Testis (tissue), 3 donors: Measurements from ENCODE around the gene SLC30A1. TPM values are rescaled to one million over a fixed set of nuclear protein-coding genes. Genes with fewer than 3 reads are reported as not detected.

Source experiments
- DNase-seq: peaks from one replicate; pipeline ENCODE4 v3.0.0-alpha.2; 2019
- H3K27ac ChIP-seq, 2 donors: fragments of 200-600 bp; sonication (generic); one replicate each; pipeline ENCODE4 v1.5.1; 2019
- H3K27me3 ChIP-seq: fragments of 200-600 bp; sonication (generic); one replicate; pipeline ENCODE4 v1.5.1; 2019
- H3K36me3 ChIP-seq: fragments of 200-600 bp; sonication (generic); one replicate; pipeline ENCODE4 v1.5.1; 2017; ENCODE audit warnings: low read depth; ENCODE audit errors: missing control alignments
- H3K4me1 ChIP-seq: fragments of 200-600 bp; sonication (generic); one replicate; pipeline ENCODE4 v1.5.1; 2019
- H3K4me3 ChIP-seq, 2 donors: fragments of 200-600 bp; sonication (generic); one replicate each; pipeline ENCODE4 v1.5.1; 2017 to 2019
- H3K9me3 ChIP-seq: fragments of 200-600 bp; sonication (generic); one replicate; pipeline ENCODE4 v1.5.1; 2017
- POLR2A ChIP-seq: fragments of 450-650 bp; IDR thresholded peaks from one replicate; pipeline ENCODE4 v1.6.1; 2017; ENCODE audit warnings: antibody characterized with exemption, mild to moderate bottlenecking, moderate library complexity
- WGBS, 2 donors: methylation state at CpG; one replicate each; pipeline ENCODE4 v1.1.5; 2018; 5-methylcytosine and 5-hydroxymethylcytosine counted together
- intact Hi-C: fragments of 100-400 bp; cut with DNase I; formaldehyde crosslinking; loops from one replicate; pipeline ENCODE4 v1.15.1; 2023; ENCODE audit warnings: low total_unique reads
- polyA plus RNA-seq: library from polyadenylated mRNA; stranded (reverse); fragments of 350-450 nt; fragmentation: Illumina TruSeq; extraction: RNeasy Lipid Tissue Mini Kit (QIAGEN cat#74804); gene quantifications from one replicate; pipeline ENCODE4 v1.2.3, GENCODE V29; 2014; ENCODE audit warnings: low read depth, low replicate concordance; ENCODE audit not compliant: insufficient read depth
- total RNA-seq, 2 donors: library from RNA; depleted of rRNA; stranded (reverse); fragments of >200 nt; gene quantifications; one replicate each; pipeline ENCODE4 v1.2.3, GENCODE V29; 2016
- TF ChIP-seq, protein P1 (sequence below), 3 experiments: fragments of 450-650 bp in 2 of 3; fragments of 200-600 bp in 1 of 3; sonication (generic) in 1 of 3; IDR thresholded peaks; one replicate each; pipeline ENCODE4 v1.5.1; 2016 to 2019; ENCODE audit warnings: antibody characterized with exemption in 3 of 3, mild to moderate bottlenecking in 2 of 3, moderate library complexity in 1 of 3

The SLC30A1 gene
- total and polyA plus RNA-seq, 3 donors from 2014 or later, result 29.4 to 37.3 (median 33.3) TPM

- intact Hi-C loops, result no loop called here
- no peak overlapping the region for H3K4me3 ChIP-seq
- WGBS, 2 donors, result 93 to 94% methylated on average over 2 of the region's 2 CpGs
Observed at GRCh38 chr1:211587123-211587522, 8.2 kb upstream of the SLC30A1 start.

GRCh38 chr1:211586538-211586937 is 7.6 kb upstream of the SLC30A1 start:
- no peak for TF ChIP-seq POLR2A
- TF ChIP-seq, protein P1, sequence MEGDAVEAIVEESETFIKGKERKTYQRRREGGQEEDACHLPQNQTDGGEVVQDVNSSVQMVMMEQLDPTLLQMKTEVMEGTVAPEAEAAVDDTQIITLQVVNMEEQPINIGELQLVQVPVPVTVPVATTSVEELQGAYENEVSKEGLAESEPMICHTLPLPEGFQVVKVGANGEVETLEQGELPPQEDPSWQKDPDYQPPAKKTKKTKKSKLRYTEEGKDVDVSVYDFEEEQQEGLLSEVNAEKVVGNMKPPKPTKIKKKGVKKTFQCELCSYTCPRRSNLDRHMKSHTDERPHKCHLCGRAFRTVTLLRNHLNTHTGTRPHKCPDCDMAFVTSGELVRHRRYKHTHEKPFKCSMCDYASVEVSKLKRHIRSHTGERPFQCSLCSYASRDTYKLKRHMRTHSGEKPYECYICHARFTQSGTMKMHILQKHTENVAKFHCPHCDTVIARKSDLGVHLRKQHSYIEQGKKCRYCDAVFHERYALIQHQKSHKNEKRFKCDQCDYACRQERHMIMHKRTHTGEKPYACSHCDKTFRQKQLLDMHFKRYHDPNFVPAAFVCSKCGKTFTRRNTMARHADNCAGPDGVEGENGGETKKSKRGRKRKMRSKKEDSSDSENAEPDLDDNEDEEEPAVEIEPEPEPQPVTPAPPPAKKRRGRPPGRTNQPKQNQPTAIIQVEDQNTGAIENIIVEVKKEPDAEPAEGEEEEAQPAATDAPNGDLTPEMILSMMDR (IDR thresholded peaks at IDR 0.05), result no peak
- 92 to 93% methylated on average over 4 of the region's 4 CpGs for WGBS, 2 donors
- Histone ChIP-seq H3K36me3 (no peaks in the 10 kb centered on the region), H3K9me3 (no peaks in the 10 kb centered on the region), H3K27ac (no peak overlapping the region), H3K4me1 (no peaks in the 10 kb centered on the region), H3K4me3 (no peak overlapping the region), H3K27me3 (no peaks in the 10 kb centered on the region)
- intact Hi-C loops, result no loop called here
- no peak for DNase-seq

More at GRCh38 chr1:211587123-211587522, 8.2 kb upstream of the SLC30A1 start:
- H3K36me3 ChIP-seq, result no peaks in the 10 kb centered on the region
- H3K9me3 ChIP-seq, result no peaks in the 10 kb centered on the region
- no peaks in the 10 kb centered on the region for H3K4me1 ChIP-seq
- no peak overlapping the region for H3K27ac ChIP-seq
- no peaks in the 10 kb centered on the region for H3K27me3 ChIP-seq
- no peak for DNase-seq
- TF ChIP-seq POLR2A, result no peak
- TF ChIP-seq, protein P1 (IDR thresholded peaks at IDR 0.05), result no peak

DNA sequence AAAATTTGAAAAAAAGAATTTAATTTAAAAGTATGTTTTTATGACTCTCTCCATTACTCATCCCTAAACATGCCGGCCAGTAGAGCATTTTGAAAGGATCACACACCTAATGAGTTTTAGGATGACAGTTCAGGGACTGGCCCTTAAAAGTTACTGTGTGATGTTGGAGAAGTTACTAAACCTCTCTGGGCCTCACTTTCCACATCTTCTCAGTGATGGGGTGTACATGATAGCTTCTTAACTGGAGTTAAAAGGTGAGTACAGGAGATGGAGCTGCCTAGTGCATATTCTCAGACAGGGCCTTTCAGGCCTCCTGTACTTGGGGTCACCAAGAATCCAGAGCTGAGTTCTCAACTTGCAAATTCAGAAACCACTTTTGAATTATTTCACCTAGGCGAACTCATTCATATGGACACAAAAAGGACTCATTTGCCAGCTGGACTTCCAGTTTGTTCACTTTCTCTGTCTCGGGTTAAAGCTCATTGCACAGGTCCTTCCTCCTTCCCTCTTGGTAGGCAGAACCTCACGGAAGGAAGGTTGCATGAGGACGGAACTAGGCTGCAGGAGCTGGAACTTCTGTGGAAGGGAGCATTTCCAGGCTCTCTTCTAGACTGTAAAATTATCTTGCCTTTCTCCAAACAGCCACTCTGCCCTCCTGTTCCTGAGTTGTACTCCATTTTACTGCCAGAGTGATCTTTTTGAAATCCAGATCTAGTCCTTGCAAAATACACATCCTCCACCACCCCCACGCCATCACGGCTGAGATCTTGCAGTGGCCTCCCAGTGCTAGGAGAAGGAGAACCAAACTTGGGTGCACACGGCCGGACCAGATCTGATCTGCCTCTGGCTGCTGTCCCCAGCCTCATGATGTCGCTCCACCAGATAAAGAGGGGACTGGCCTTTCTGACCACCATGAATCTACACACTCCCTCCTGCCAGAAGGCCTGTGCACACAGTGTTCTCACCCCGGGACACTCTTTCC is 4.3 kb upstream of the SLC30A1 start:
- intact Hi-C loops, result no loop called here
- TF ChIP-seq, protein P1 (IDR thresholded peaks at IDR 0.05), result no peak
- no peak for TF ChIP-seq POLR2A
- no peaks in the 10 kb centered on the region for H3K36me3 ChIP-seq
- peaks cover 8% of the 10 kb centered on the region for H3K4me1 ChIP-seq
- no peak overlapping the region for H3K4me3 ChIP-seq
- WGBS, 2 donors, result 61 to 75% methylated on average over 11 of the region's 11 CpGs
- H3K9me3 ChIP-seq, result no peaks in the 10 kb centered on the region
- no peak overlapping the region for H3K27ac ChIP-seq
- DNase-seq, result no peak
- H3K27me3 ChIP-seq, result no peaks in the 10 kb centered on the region

- DNase-seq, result no peak
- H3K27me3 ChIP-seq, result no peaks in the 10 kb centered on the region
Observed at GRCh38 chr1:211581526-211581925, 2.6 kb upstream of the SLC30A1 start.

More at GRCh38 chr1:211581526-211581925, 2.6 kb upstream of the SLC30A1 start:
- H3K4me1 ChIP-seq, result peaks cover 8% of the 10 kb centered on the region
- H3K36me3 ChIP-seq, result no peaks in the 10 kb centered on the region
- TF ChIP-seq, protein P1 (IDR thresholded peaks at IDR 0.05), result no peak
- no peak for TF ChIP-seq POLR2A
- peak overlapping the region in 1 of 2 donors; percentile 38 for H3K27ac ChIP-seq
- 62 to 67% methylated on average over 3 of the region's 3 CpGs for WGBS, 2 donors
- H3K4me3 ChIP-seq, result no peak overlapping the region
- intact Hi-C loops, result no loop called here
- no peaks in the 10 kb centered on the region for H3K9me3 ChIP-seq
